Activated T-cell treated with anti-CD3 and anti-CD28 coated beads for 24 hours (primary cell): ENCODE data around the gene TCEA2.

Experiments used
- DNase-seq: peaks from one replicate; pipeline ENCODE4 v3.0.0-alpha.2; 2020; ENCODE audit warnings: low read depth

The TCEA2 gene

GRCh38 chr20:64049060-64049877, 13.7 kb upstream of the TCEA2 start, which contains the start of gene SOX18:
TSS of gene SOX18 (minus strand) at chr20:64049639. CDS start at chr20:64049516, 123 bp downstream.
- no peak for DNase-seq

- no peak for DNase-seq
These were observed 13.1 kb upstream of the TCEA2 start for GRCh38 chr20:64049878-64050260.

- DNase-seq, result no peak
These were observed 12.6 kb upstream of the TCEA2 start for GRCh38 chr20:64050261-64051032.

GRCh38 chr20:64051033-64051452, 12.0 kb upstream of the TCEA2 start:
- no peak for DNase-seq

GRCh38 chr20:64051561-64052325, 11.3 kb upstream of the TCEA2 start:
- DNase-seq, result no peak

GRCh38 chr20:64052326-64052722, 10.7 kb upstream of the TCEA2 start:
- DNase-seq, result no peak

GRCh38 chr20:64052987-64053840, 9.8 kb upstream of the TCEA2 start:
- DNase-seq, result no peak

- no peak for DNase-seq
These were observed 8.9 kb upstream of the TCEA2 start for GRCh38 chr20:64053841-64054661.

GRCh38 chr20:64055396-64055892, 7.6 kb upstream of the TCEA2 start:
- DNase-seq, result no peak

GRCh38 chr20:64055893-64056638, 6.9 kb upstream of the TCEA2 start:
- no peak for DNase-seq

- no peak for DNase-seq
These were observed 6.4 kb upstream of the TCEA2 start for GRCh38 chr20:64056639-64056888.

- no peak for DNase-seq
These were observed 5.9 kb upstream of the TCEA2 start for GRCh38 chr20:64056889-64057627.

GRCh38 chr20:64057628-64058498, 5.1 kb upstream of the TCEA2 start:
- peak; percentile 77 for DNase-seq

- DNase-seq, result no peak
These were observed 4.5 kb upstream of the TCEA2 start for GRCh38 chr20:64058536-64058935.

- DNase-seq, result no peak
These were observed 762 bp upstream of the TCEA2 start for GRCh38 chr20:64062276-64062595.

GRCh38 chr20:64063389-64064144, 569 bp downstream of the TCEA2 start:
- no peak for DNase-seq

- no peak for DNase-seq
These were observed 1.2 kb downstream of the TCEA2 start for GRCh38 chr20:64064145-64064698.
